SK-N-SH (cell line): ENCODE data around the gene QSOX1. TPM values are rescaled to one million over a fixed set of nuclear protein-coding genes. Genes with fewer than 3 reads are reported as not detected.

Experiments used
- CTCF ChIA-PET: fragments of 300-600, 350-600 bp; formaldehyde crosslinking; extraction: SDS; loops from one replicate; lab custom pipeline; 2021; lab: Yijun Ruan, JAX
- POLR2A ChIA-PET: fragments of 350-600 bp; sonication (Branson Sonifier 250); formaldehyde crosslinking; extraction: SDS; loops from one replicate; lab custom pipeline; 2020; ENCODE audit warnings: antibody characterized with exemption, inconsistent platforms; lab: Yijun Ruan, JAX
- DNase-seq: peaks from one replicate; pipeline ENCODE4 v3.0.0; 2012
- H2AFZ ChIP-seq: fragments of 200-600 bp; sonication (generic); 2 replicates; pipeline ENCODE4 v1.8.1; 2016; ENCODE audit warnings: antibody characterized with exemption, mild to moderate bottlenecking, low read depth
- H3F3A ChIP-seq: fragments of 200-600 bp; sonication (generic); replicated peaks from 2 replicates; pipeline ENCODE3; 2016; ENCODE audit warnings: antibody characterized with exemption, mild to moderate bottlenecking; ENCODE audit not compliant: insufficient read depth
- H3K27ac ChIP-seq, 2 experiments: fragments of 200-500 bp in 1 of 2; fragments of 200-600 bp in 1 of 2; sonication (Bioruptor generic) in 1 of 2; sonication (generic), shearing (Covaris generic) in 1 of 2; 2 replicates each; pipeline versions ENCODE4 v1.5.1 to v1.6.1; 2014 to 2016; ENCODE audit warnings: low read depth in 2 of 2, inconsistent platforms in 1 of 2, low read length in 1 of 2, mild to moderate bottlenecking in 1 of 2, mixed read lengths in 1 of 2
- H3K27me3 ChIP-seq: fragments of 200-600 bp; sonication (generic), shearing (Covaris generic); 2 replicates; pipeline ENCODE4 v1.6.1; 2016; ENCODE audit warnings: mixed run types; ENCODE audit not compliant: insufficient read depth
- H3K36me3 ChIP-seq, 2 experiments: fragments of 200-500 bp in 1 of 2; fragments of 200-600 bp in 1 of 2; sonication (Bioruptor generic) in 1 of 2; sonication (generic) in 1 of 2; replicated peaks in 1 of 2; 2 replicates each; pipeline versions ENCODE3 to v1.5.1; 2014 to 2016; ENCODE audit warnings: low read length in 1 of 2, mild to moderate bottlenecking in 1 of 2; ENCODE audit not compliant: insufficient read depth in 2 of 2, control insufficient read depth in 1 of 2
- H3K4me1 ChIP-seq, 2 experiments: fragments of 200-500 bp in 1 of 2; fragments of 200-600 bp in 1 of 2; sonication (Bioruptor generic) in 1 of 2; sonication (generic), shearing (Covaris generic) in 1 of 2; 2 replicates each; pipeline versions ENCODE4 v1.5.1 to v1.6.1; 2014 to 2016; ENCODE audit warnings: low read depth in 1 of 2, low read length in 1 of 2, mixed run types in 1 of 2; ENCODE audit not compliant: insufficient read depth in 2 of 2, control insufficient read depth in 1 of 2
- H3K4me2 ChIP-seq: fragments of 200-600 bp; sonication (generic), shearing (Covaris generic); 2 replicates; pipeline ENCODE4 v1.6.1; 2017; ENCODE audit warnings: mixed run types
- H3K4me3 ChIP-seq, 2 experiments: fragments of 200-500 bp in 1 of 2; fragments of 200-600 bp in 1 of 2; sonication (Bioruptor generic) in 1 of 2; sonication (generic), shearing (Covaris generic) in 1 of 2; 2 replicates each; pipeline versions ENCODE4 v1.5.1 to v1.8.1; 2014 to 2016; ENCODE audit warnings: low read depth in 2 of 2, inconsistent platforms in 1 of 2, low read length in 1 of 2, mild to moderate bottlenecking in 1 of 2, mixed read lengths in 1 of 2, moderate library complexity in 1 of 2
- H3K79me2 ChIP-seq: fragments of 200-600 bp; sonication (generic); 2 replicates; pipeline ENCODE4 v1.8.1; 2017; ENCODE audit warnings: mild to moderate bottlenecking; ENCODE audit not compliant: insufficient read depth
- H3K9ac ChIP-seq: fragments of 200-600 bp; sonication (generic); 2 replicates; pipeline ENCODE4 v1.6.1; 2017; ENCODE audit warnings: mixed run types
- H3K9me2 ChIP-seq: fragments of 200-600 bp; sonication (generic); 2 replicates; pipeline ENCODE4 v1.6.1; 2017; ENCODE audit warnings: mixed run types
- H3K9me3 ChIP-seq: fragments of 200-600 bp; sonication (generic); 2 replicates; pipeline ENCODE4 v1.6.1; 2017; ENCODE audit warnings: mixed run types, mild to moderate bottlenecking, moderate library complexity
- H4K20me1 ChIP-seq: fragments of 200-600 bp; sonication (generic); 2 replicates; pipeline ENCODE4 v1.6.1; 2017; ENCODE audit warnings: mild to moderate bottlenecking, mixed run types; ENCODE audit not compliant: insufficient read depth
- EP300 ChIP-seq, 2 experiments: IDR thresholded peaks; 2 replicates each; pipeline versions ENCODE4 v1.4.0 to v1.6.1; 2012; ENCODE audit warnings: borderline replicate concordance in 1 of 2, low read depth in 1 of 2, low read length in 1 of 2
- EZH2phosphoT487 ChIP-seq: fragments of 200-600 bp; sonication (generic); IDR thresholded peaks from 2 replicates; pipeline ENCODE4 v1.6.1; 2017; ENCODE audit warnings: low read depth, mixed run types, mild to moderate bottlenecking, antibody characterized with exemption, moderate library complexity, borderline replicate concordance
- GATA2 ChIP-seq: sonication (generic); formaldehyde crosslinking; IDR thresholded peaks from 2 replicates; pipeline ENCODE4 v1.5.0; 2020; ENCODE audit warnings: mild to moderate bottlenecking, missing genetic modification reagents
- IRF3 ChIP-seq: fragments of 150-350 bp; IDR thresholded peaks from 2 replicates; pipeline ENCODE4 v1.6.1; 2016; ENCODE audit warnings: mild to moderate bottlenecking, low read depth, low read length
- NFIC ChIP-seq: IDR thresholded peaks from 2 replicates; pipeline ENCODE4 v1.4.0; 2012; ENCODE audit warnings: borderline replicate concordance
- NRF1 ChIP-seq: IDR thresholded peaks from 2 replicates; pipeline ENCODE4 v1.6.1; 2012; ENCODE audit warnings: low read depth, mild to moderate bottlenecking, low read length
- POLR2AphosphoS5 ChIP-seq: IDR thresholded peaks from 2 replicates; pipeline ENCODE4 v1.6.1; 2012; ENCODE audit warnings: low read depth, low read length
- RFX5 ChIP-seq: IDR thresholded peaks from 2 replicates; pipeline ENCODE4 v1.6.1; 2012; ENCODE audit warnings: mild to moderate bottlenecking, improper control_type of control experiment, low read length
- SIN3A ChIP-seq: IDR thresholded peaks from 2 replicates; pipeline ENCODE4 v1.6.1; 2012; ENCODE audit warnings: low read depth, mild to moderate bottlenecking, low read length, moderate library complexity, borderline replicate concordance
- SMC3 ChIP-seq: IDR thresholded peaks from 2 replicates; pipeline ENCODE4 v1.6.1; 2012; ENCODE audit warnings: low read depth, low read length, improper control_type of control experiment
- TAF1 ChIP-seq: IDR thresholded peaks from 2 replicates; pipeline ENCODE4 v1.6.1; 2012; ENCODE audit warnings: low read depth, mild to moderate bottlenecking, low read length, moderate library complexity, borderline replicate concordance
- TCF12 ChIP-seq: IDR thresholded peaks from 2 replicates; pipeline ENCODE4 v1.4.0; 2012
- TEAD4 ChIP-seq: IDR thresholded peaks from 2 replicates; pipeline ENCODE4 v1.4.0; 2012; ENCODE audit warnings: mild to moderate bottlenecking, borderline replicate concordance; ENCODE audit not compliant: insufficient read depth
- ZBTB33 ChIP-seq: IDR thresholded peaks from 2 replicates; pipeline ENCODE4 v1.4.0; 2012; ENCODE audit warnings: low read depth, borderline replicate concordance
- WGBS: methylation state at CpG from one replicate; pipeline ENCODE4 v1.1.6; 2017; ENCODE audit warnings: low lambda C conversion rate; 5-methylcytosine and 5-hydroxymethylcytosine counted together
- polyA plus RNA-seq, 3 experiments: library from polyadenylated mRNA; depleted of rRNA; stranded (reverse); fragments of >200 nt; gene quantifications; 2 replicates each; pipeline ENCODE4 v1.2.3, GENCODE V29; 2012
- TF ChIP-seq, protein P1 (sequence below): fragments of 200-600 bp; sonication (generic); IDR thresholded peaks from 2 replicates; pipeline ENCODE4 v1.6.1; 2017; ENCODE audit warnings: antibody characterized with exemption, mild to moderate bottlenecking, moderate library complexity

Gene QSOX1
- polyA plus RNA-seq, 1 of the 3 experiments (the other 2 are of a cell fraction) = 359 TPM

- peaks cover 4% of the 10 kb centered on the region for H3F3A ChIP-seq
- no peak overlapping the region for H3K9ac ChIP-seq
- POLR2A ChIA-PET = no interaction called here
- DNase-seq = peak; percentile 53
- CTCF ChIA-PET = interaction anchor here (0.7 to 6.8 kb wide), 31 partner anchors 8 to 961 kb away, joined by 3 to 97 read pairs (median 5); partner anchors contain the start of gene ACBD6
- H3K27me3 ChIP-seq = no peaks in the 10 kb centered on the region
- TF ChIP-seq, protein P1, sequence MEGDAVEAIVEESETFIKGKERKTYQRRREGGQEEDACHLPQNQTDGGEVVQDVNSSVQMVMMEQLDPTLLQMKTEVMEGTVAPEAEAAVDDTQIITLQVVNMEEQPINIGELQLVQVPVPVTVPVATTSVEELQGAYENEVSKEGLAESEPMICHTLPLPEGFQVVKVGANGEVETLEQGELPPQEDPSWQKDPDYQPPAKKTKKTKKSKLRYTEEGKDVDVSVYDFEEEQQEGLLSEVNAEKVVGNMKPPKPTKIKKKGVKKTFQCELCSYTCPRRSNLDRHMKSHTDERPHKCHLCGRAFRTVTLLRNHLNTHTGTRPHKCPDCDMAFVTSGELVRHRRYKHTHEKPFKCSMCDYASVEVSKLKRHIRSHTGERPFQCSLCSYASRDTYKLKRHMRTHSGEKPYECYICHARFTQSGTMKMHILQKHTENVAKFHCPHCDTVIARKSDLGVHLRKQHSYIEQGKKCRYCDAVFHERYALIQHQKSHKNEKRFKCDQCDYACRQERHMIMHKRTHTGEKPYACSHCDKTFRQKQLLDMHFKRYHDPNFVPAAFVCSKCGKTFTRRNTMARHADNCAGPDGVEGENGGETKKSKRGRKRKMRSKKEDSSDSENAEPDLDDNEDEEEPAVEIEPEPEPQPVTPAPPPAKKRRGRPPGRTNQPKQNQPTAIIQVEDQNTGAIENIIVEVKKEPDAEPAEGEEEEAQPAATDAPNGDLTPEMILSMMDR = peak; percentile 63
- no peak for TF ChIP-seq NRF1
- WGBS = 91% methylated on average over 7 of the region's 7 CpGs
- no peak overlapping the region for H3K27ac ChIP-seq
- H3K79me2 ChIP-seq = no peaks in the 10 kb centered on the region
- no peaks in the 10 kb centered on the region for H3K9me2 ChIP-seq
- H3K4me2 ChIP-seq = no peak overlapping the region
- H3K36me3 ChIP-seq = peaks cover 29 to 55% of the 10 kb centered on the region in 2 experiments
- no peaks in the 10 kb centered on the region for H3K9me3 ChIP-seq
- no peak overlapping the region for H2AFZ ChIP-seq
- peaks cover 0 to 2% of the 10 kb centered on the region in 2 experiments; a peak in 1 of 4 replicates for H3K4me1 ChIP-seq
- H3K4me3 ChIP-seq = no peak overlapping the region
- no peaks in the 10 kb centered on the region for H4K20me1 ChIP-seq
These were observed 26.4 kb downstream of the QSOX1 start for GRCh38 chr1:180181048-180181447.

DNA sequence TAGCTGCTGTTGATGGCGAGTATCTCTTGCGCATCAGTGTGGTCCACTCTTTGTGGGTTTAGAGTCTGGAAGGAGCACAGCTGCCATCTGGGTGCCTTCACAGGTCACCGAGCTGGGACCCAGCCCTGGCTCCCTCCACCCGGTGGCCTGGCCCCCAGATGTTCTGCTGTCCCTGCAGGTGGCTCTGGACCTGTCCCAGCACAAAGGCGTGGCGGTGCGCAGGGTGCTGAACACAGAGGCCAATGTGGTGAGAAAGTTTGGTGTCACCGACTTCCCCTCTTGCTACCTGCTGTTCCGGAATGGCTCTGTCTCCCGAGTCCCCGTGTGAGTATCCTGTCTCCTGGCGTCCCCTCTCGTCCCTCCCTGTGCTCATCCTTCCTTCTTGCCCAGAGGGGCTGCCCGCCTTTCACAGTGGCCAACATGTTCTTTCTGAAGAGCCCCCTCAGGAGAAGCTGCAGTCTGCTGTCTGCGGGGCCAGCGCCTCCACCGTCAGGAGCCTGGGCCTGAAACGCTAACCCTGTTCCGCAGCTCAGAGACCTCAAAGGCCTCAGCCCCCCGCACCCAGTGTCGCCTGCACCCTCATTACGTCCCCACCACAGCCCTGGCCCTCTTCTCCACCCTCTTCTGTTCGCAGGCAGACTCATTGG, 27.4 kb downstream of the QSOX1 start:
- Histone ChIP-seq H3K4me3 (no peak overlapping the region), H3K9me2 (no peaks in the 10 kb centered on the region), H3K27ac (no peak overlapping the region), H4K20me1 (no peaks in the 10 kb centered on the region), H3K9me3 (no peaks in the 10 kb centered on the region), H2AFZ (no peak overlapping the region), H3K27me3 (no peaks in the 10 kb centered on the region), H3K36me3 (peaks cover 29 to 63% of the 10 kb centered on the region in 2 experiments), H3K9ac (no peak overlapping the region), H3F3A (peaks cover 4% of the 10 kb centered on the region), H3K79me2 (no peaks in the 10 kb centered on the region), H3K4me2 (no peak overlapping the region), H3K4me1 (peaks cover 0 to 2% of the 10 kb centered on the region in 2 experiments; a peak in 1 of 4 replicates)
- 94% methylated on average over 16 of the region's 23 CpGs for WGBS
- TF ChIP-seq TEAD4 = no peak
- no peak for TF ChIP-seq TAF1
- TF ChIP-seq RFX5 = no peak
- DNase-seq = no peak
- ChIA-PET CTCF (interaction anchor here (1.0 to 6.8 kb wide), 13 partner anchors 13 to 320 kb away, joined by 3 to 97 read pairs (median 4); partner anchors contain the start of gene ACBD6), POLR2A (no interaction called here)

DNA sequence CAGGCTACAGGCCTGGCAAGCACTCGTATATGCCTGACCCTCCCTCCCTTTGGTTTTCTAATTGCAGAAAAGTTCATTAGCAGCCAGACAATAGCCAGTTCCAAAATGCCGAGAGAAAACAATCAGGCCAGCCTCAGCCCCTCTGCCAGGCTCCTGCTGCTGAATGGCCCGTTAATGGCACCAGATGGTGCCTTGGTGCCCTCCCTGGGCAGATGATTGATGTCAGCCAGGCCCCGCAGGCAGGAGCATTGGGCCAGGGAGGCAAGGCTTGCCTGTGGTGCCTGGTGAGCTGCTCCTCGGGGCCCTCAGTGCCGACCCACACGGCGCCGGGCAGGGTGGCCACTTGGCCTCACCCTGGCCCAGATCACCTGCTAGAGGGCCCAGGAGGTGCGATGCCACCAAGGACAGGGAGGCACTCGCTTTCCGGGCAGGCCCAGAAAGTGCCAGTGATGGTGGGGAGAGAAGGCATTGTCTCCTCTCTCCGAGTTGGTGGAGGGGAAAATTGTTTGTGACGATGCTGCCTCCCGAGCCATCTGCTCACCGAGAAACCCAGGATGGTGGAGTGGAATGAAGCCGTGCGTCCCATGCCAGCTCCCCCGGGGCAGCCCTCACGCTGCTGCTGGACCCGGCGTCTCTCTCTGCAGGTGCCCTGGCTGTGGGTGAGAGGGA, 28.1 kb downstream of the QSOX1 start:
- no peak for DNase-seq
- Histone ChIP-seq H3F3A (peaks cover 3% of the 10 kb centered on the region), H3K4me1 (peaks cover 0 to 2% of the 10 kb centered on the region in 2 experiments; a peak in 1 of 4 replicates), H3K9ac (no peak overlapping the region), H3K27ac (no peak overlapping the region), H3K9me2 (no peaks in the 10 kb centered on the region), H3K4me2 (no peak overlapping the region), H3K36me3 (peaks cover 29 to 69% of the 10 kb centered on the region in 2 experiments), H2AFZ (no peak overlapping the region), H3K4me3 (no peak overlapping the region), H3K27me3 (no peaks in the 10 kb centered on the region), H3K79me2 (no peaks in the 10 kb centered on the region), H3K9me3 (no peaks in the 10 kb centered on the region), H4K20me1 (no peaks in the 10 kb centered on the region)
- ChIA-PET POLR2A (no interaction called here), CTCF (interaction anchor here (0.9 to 1.4 kb wide), 2 partner anchors 57 to 368 kb away, joined by 3 read pairs; no protein-coding TSS in a partner anchor)
- 82% methylated on average over 14 of the region's 22 CpGs for WGBS
- TF ChIP-seq NRF1 = no peak
- no peak for TF ChIP-seq EP300 (IDR thresholded peaks at IDR 0.05; ENCODE audit: borderline replicate concordance in 1 of 2, low read depth in 1 of 2, low read length in 1 of 2)
- no peak for TF ChIP-seq ZBTB33
- TF ChIP-seq POLR2AphosphoS5 = no peak
- no peak for TF ChIP-seq IRF3
- no peak for TF ChIP-seq SIN3A
- TF ChIP-seq TCF12 = no peak
- TF ChIP-seq SMC3 = no peak
- TF ChIP-seq EZH2phosphoT487 = no peak
- TF ChIP-seq GATA2 (CRISPR knock-in tag) = no peak
- TF ChIP-seq NFIC = no peak
